HepG2 (cell line): Measurements from ENCODE around the gene KAZALD1. TPM values are rescaled to one million over a fixed set of nuclear protein-coding genes. Genes with fewer than 3 reads are reported as not detected.

ENCODE experiments used
- ELF1 ChIP-seq: sonication (generic); formaldehyde crosslinking; IDR thresholded peaks from 2 replicates; pipeline ENCODE4 v1.4.0; 2020; ENCODE audit warnings: missing genetic modification reagents
- FOXO1 ChIP-seq: sonication (generic); formaldehyde crosslinking; IDR thresholded peaks from 2 replicates; pipeline ENCODE4 v1.4.0; 2020; ENCODE audit warnings: missing genetic modification reagents
- GATA4 ChIP-seq: sonication (generic); IDR thresholded peaks from 2 replicates; pipeline ENCODE4 v1.6.1; 2016; ENCODE audit warnings: antibody characterized with exemption, low read depth, borderline replicate concordance
- HNF4G ChIP-seq, 2 experiments: sonication (generic) in 1 of 2; formaldehyde crosslinking in 1 of 2; IDR thresholded peaks; 2 replicates each; pipeline versions ENCODE4 v1.4.0 to v1.6.1; 2011 to 2020; ENCODE audit warnings: borderline replicate concordance in 2 of 2, low read depth in 2 of 2, mild to moderate bottlenecking in 2 of 2, low read length in 1 of 2, missing genetic modification reagents in 1 of 2, moderate library complexity in 1 of 2
- ISL2 ChIP-seq: sonication (generic); formaldehyde crosslinking; IDR thresholded peaks from 2 replicates; pipeline ENCODE4 v1.5.0; 2020; ENCODE audit warnings: missing genetic modification reagents
- MXD4 ChIP-seq: IDR thresholded peaks from 2 replicates; pipeline ENCODE4 v1.6.1; 2016; ENCODE audit warnings: mild to moderate bottlenecking, missing biosample characterization, missing genetic modification reagents
- NFIC ChIP-seq: IDR thresholded peaks from 2 replicates; pipeline ENCODE4 v1.6.1; 2012; ENCODE audit warnings: mild to moderate bottlenecking, low read length, inconsistent platforms
- NFKBIZ ChIP-seq: IDR thresholded peaks from 2 replicates; pipeline ENCODE4 v1.6.1; 2018; ENCODE audit warnings: missing genetic modification reagents, missing compliant biosample characterization
- PHF20 ChIP-seq: sonication (generic); formaldehyde crosslinking; IDR thresholded peaks from 2 replicates; pipeline ENCODE4 v1.5.0; 2020; ENCODE audit warnings: mild to moderate bottlenecking, missing genetic modification reagents
- REL ChIP-seq: sonication (generic); formaldehyde crosslinking; conservative IDR thresholded peaks from 2 replicates; pipeline ENCODE4 v1.8.0; 2022; ENCODE audit warnings: mild to moderate bottlenecking, missing genetic modification reagents, moderate library complexity
- SMYD3 ChIP-seq: sonication (generic); formaldehyde crosslinking; IDR thresholded peaks from 2 replicates; pipeline ENCODE4 v1.8.1; 2023; ENCODE audit warnings: mild to moderate bottlenecking, missing genetic modification reagents
- SNRNP70 ChIP-seq: fragments of 200-400 bp; formaldehyde crosslinking; IDR thresholded peaks from 2 replicates; pipeline ENCODE4 v1.6.1; 2017; ENCODE audit warnings: mild to moderate bottlenecking, low read depth, low read length, moderate library complexity
- ZMYM4 ChIP-seq: sonication (generic); formaldehyde crosslinking; IDR thresholded peaks from 2 replicates; pipeline ENCODE4 v1.8.1; 2023; ENCODE audit warnings: mild to moderate bottlenecking, missing genetic modification reagents
- ZNF574 ChIP-seq: sonication (generic); formaldehyde crosslinking; IDR thresholded peaks from 2 replicates; pipeline ENCODE4 v1.4.0; 2020; ENCODE audit warnings: missing genetic modification reagents
- polyA plus RNA-seq, 8 experiments: library from polyadenylated mRNA; depleted of rRNA in 3 of 8; stranded (reverse) in 7 of 8; unstranded in 1 of 8; fragments of >200 nt; fragmentation: Illumina TruSeq in 4 of 8; extraction: Trizol in 4 of 8; gene quantifications; 2 replicates each; pipeline versions ENCODE4 v1.2.1 to v1.2.3, GENCODE V29; 2011 to 2016; ENCODE audit warnings: low read depth in 4 of 8, missing spikeins in 1 of 8, mixed read lengths in 1 of 8; ENCODE audit not compliant: insufficient read depth in 1 of 8
- total RNA-seq, 5 experiments: library from RNA; depleted of rRNA; stranded (reverse); fragments of >200 nt; fragmentation: Illumina TruSeq; extraction: Trizol; gene quantifications; 2 replicates each; pipeline ENCODE4 v1.2.3, GENCODE V29; 2016; ENCODE audit warnings: low read depth in 1 of 5
- TF ChIP-seq, protein P1 (sequence below): IDR thresholded peaks from 2 replicates; pipeline ENCODE4 v1.6.1; 2016; ENCODE audit warnings: missing biosample characterization, missing genetic modification reagents, low read depth
- TF ChIP-seq, protein P2 (sequence below): sonication (generic); formaldehyde crosslinking; IDR thresholded peaks from 2 replicates; pipeline ENCODE4 v1.9.0; 2022; ENCODE audit warnings: low read depth, missing genetic modification reagents
- TF ChIP-seq, protein P3 (sequence below): sonication (generic); formaldehyde crosslinking; IDR thresholded peaks from 2 replicates; pipeline ENCODE4 v1.8.0; 2022; ENCODE audit warnings: missing genetic modification reagents, mild to moderate bottlenecking, borderline replicate concordance
- TF ChIP-seq, protein P4 (sequence below): sonication (generic); formaldehyde crosslinking; IDR thresholded peaks from 2 replicates; pipeline ENCODE4 v1.5.1; 2020; ENCODE audit warnings: mild to moderate bottlenecking, missing genetic modification reagents, borderline replicate concordance
- TF ChIP-seq, protein P5 (sequence below): sonication (generic); formaldehyde crosslinking; IDR thresholded peaks from 2 replicates; pipeline ENCODE4 v1.4.0; 2020; ENCODE audit warnings: mild to moderate bottlenecking, missing genetic modification reagents

Gene KAZALD1
- total and polyA plus RNA-seq, 2 of the 13 experiments (the other 11 are each of a cell fraction or from before 2014, with no cell fraction given), result 16.7 to 27.7 TPM

GRCh38 chr10:101031796-101032636 lies 29.8 kb upstream of the KAZALD1 start (continued):
- TF ChIP-seq FOXO1 (CRISPR knock-in tag), result peak; percentile 44; the same call in 1 of the 2 replicates
- TF ChIP-seq NFIC, result no peak
- peak; percentile 42; the same call in 1 of the 2 replicates for TF ChIP-seq HNF4G (IDR thresholded peaks at IDR 0.05; ENCODE audit: borderline replicate concordance, low read depth, low read length)
- no peak for TF ChIP-seq HNF4G (CRISPR knock-in tag; IDR thresholded peaks at IDR 0.05; ENCODE audit: borderline replicate concordance, low read depth)
- TF ChIP-seq, protein P1, sequence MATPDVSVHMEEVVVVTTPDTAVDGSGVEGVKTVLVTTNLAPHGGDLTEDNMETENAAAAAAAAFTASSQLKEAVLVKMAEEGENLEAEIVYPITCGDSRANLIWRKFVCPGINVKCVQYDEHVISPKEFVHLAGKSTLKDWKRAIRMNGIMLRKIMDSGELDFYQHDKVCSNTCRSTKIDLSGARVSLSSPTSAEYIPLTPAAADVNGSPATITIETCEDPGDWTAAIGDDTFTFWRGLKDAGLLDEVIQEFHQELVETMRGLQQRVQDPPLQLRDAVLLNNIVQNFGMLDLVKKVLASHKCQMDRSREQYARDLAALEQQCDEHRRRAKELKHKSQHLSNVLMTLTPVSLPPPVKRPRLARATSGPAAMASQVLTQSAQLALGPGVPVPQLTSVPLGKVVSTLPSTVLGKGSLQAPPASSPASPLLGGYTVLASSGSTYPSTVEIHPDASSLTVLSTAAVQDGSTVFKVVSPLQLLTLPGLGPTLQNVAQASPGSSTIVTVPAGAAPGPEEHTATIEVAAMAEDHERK (CRISPR knock-in tag), result no peak
- peak; percentile 33; the same call in 1 of the 2 replicates for TF ChIP-seq ZNF574
- 0 out of 2 replicates have a peak, but pooled peaks have one; percentile 19 for TF ChIP-seq ZMYM4
- no peak for TF ChIP-seq ELF1 (CRISPR knock-in tag)
- no peak for TF ChIP-seq GATA4
- TF ChIP-seq REL (CRISPR knock-in tag), result no peak
- TF ChIP-seq, protein P2, sequence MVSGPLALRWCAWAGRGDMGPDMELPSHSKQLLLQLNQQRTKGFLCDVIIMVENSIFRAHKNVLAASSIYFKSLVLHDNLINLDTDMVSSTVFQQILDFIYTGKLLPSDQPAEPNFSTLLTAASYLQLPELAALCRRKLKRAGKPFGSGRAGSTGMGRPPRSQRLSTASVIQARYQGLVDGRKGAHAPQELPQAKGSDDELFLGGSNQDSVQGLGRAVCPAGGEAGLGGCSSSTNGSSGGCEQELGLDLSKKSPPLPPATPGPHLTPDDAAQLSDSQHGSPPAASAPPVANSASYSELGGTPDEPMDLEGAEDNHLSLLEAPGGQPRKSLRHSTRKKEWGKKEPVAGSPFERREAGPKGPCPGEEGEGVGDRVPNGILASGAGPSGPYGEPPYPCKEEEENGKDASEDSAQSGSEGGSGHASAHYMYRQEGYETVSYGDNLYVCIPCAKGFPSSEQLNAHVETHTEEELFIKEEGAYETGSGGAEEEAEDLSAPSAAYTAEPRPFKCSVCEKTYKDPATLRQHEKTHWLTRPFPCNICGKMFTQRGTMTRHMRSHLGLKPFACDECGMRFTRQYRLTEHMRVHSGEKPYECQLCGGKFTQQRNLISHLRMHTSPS (CRISPR knock-in tag), result peak; percentile 75; the same call in 1 of the 2 replicates
- TF ChIP-seq, protein P3, sequence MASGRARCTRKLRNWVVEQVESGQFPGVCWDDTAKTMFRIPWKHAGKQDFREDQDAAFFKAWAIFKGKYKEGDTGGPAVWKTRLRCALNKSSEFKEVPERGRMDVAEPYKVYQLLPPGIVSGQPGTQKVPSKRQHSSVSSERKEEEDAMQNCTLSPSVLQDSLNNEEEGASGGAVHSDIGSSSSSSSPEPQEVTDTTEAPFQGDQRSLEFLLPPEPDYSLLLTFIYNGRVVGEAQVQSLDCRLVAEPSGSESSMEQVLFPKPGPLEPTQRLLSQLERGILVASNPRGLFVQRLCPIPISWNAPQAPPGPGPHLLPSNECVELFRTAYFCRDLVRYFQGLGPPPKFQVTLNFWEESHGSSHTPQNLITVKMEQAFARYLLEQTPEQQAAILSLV, result no peak
- no peak for TF ChIP-seq ISL2 (CRISPR knock-in tag)
- no peak for TF ChIP-seq MXD4 (CRISPR knock-in tag)
- TF ChIP-seq SNRNP70, result no peak
- 0 out of 2 replicates have a peak, but pooled peaks have one; percentile 20 for TF ChIP-seq PHF20 (CRISPR knock-in tag)
- no peak for TF ChIP-seq SMYD3 (CRISPR knock-in tag)
- no peak for TF ChIP-seq NFKBIZ (CRISPR knock-in tag)
- TF ChIP-seq, protein P4, sequence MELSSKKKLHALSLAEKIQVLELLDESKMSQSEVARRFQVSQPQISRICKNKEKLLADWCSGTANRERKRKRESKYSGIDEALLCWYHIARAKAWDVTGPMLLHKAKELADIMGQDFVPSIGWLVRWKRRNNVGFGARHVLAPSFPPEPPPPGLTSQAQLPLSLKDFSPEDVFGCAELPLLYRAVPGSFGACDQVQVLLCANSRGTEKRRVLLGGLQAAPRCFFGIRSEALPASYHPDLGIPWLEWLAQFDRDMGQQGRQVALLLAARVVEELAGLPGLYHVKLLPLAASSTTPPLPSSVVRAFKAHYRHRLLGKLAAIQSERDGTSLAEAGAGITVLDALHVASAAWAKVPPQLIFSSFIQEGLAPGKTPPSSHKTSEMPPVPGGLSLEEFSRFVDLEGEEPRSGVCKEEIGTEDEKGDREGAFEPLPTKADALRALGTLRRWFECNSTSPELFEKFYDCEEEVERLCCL (CRISPR knock-in tag), result no peak
- TF ChIP-seq, protein P5, sequence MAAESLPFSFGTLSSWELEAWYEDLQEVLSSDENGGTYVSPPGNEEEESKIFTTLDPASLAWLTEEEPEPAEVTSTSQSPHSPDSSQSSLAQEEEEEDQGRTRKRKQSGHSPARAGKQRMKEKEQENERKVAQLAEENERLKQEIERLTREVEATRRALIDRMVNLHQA (CRISPR knock-in tag), result no peak
